Osteoblast (primary cell): ENCODE results near the gene TGFBRAP1. TPM values are rescaled to one million over a fixed set of nuclear protein-coding genes. Genes with fewer than 3 reads are reported as not detected.

ENCODE experiments used
- DNase-seq: peaks from one replicate; pipeline ENCODE4 v3.0.0; 2011; ENCODE audit warnings: low spot score, mixed read lengths; ENCODE audit not compliant: insufficient read length; ENCODE audit errors: missing footprints
- H2AFZ ChIP-seq: 2 replicates; pipeline ENCODE4 v1.6.0; 2011; ENCODE audit warnings: mild to moderate bottlenecking, low read length
- H3K27ac ChIP-seq: 2 replicates; pipeline ENCODE4 v1.5.1; 2011; ENCODE audit warnings: mild to moderate bottlenecking, low read depth, low read length, moderate library complexity
- H3K27me3 ChIP-seq: 2 replicates; pipeline ENCODE4 v1.6.0; 2012; ENCODE audit warnings: mild to moderate bottlenecking, control low read depth, inconsistent platforms, low read length, moderate library complexity; ENCODE audit not compliant: insufficient read depth
- H3K36me3 ChIP-seq: 2 replicates; pipeline ENCODE4 v1.5.1; 2011; ENCODE audit warnings: mild to moderate bottlenecking, low read length, control low read depth, moderate library complexity; ENCODE audit not compliant: insufficient read depth
- H3K4me1 ChIP-seq: 2 replicates; pipeline ENCODE4 v1.5.1; 2011; ENCODE audit warnings: mild to moderate bottlenecking, low read length, control low read depth, moderate library complexity; ENCODE audit not compliant: insufficient read depth
- H3K4me2 ChIP-seq: 2 replicates; pipeline ENCODE4 v1.6.0; 2011; ENCODE audit warnings: mild to moderate bottlenecking, low read length; ENCODE audit not compliant: insufficient read depth
- H3K4me3 ChIP-seq: fragments of 200-600 bp; sonication (generic); 3 replicates; pipeline ENCODE4 v1.5.1; 2012; ENCODE audit warnings: mild to moderate bottlenecking, low read length, inconsistent platforms; ENCODE audit not compliant: insufficient read depth
- H3K79me2 ChIP-seq: 2 replicates; pipeline ENCODE4 v1.6.0; 2012; ENCODE audit warnings: mild to moderate bottlenecking, low read length, control low read depth, inconsistent platforms; ENCODE audit not compliant: insufficient read depth
- H3K9me3 ChIP-seq: 2 replicates; pipeline ENCODE4 v1.5.1; 2011; ENCODE audit warnings: low read depth, low read length, control low read depth
- H4K20me1 ChIP-seq: 2 replicates; pipeline ENCODE4 v1.6.0; 2012; ENCODE audit warnings: mild to moderate bottlenecking, low read length, control low read depth; ENCODE audit not compliant: insufficient read depth
- total RNA-seq: library from RNA; depleted of rRNA; stranded (reverse); fragments of >200 nt; gene quantifications from 2 replicates; pipeline ENCODE4 v1.2.3, GENCODE V29; 2012
- TF ChIP-seq, protein P1 (sequence below): IDR thresholded peaks from 2 replicates; pipeline ENCODE4 v1.5.1; 2011; ENCODE audit warnings: mild to moderate bottlenecking, low read depth, low read length, moderate library complexity; ENCODE audit errors: extremely low read depth

The TGFBRAP1 gene
- total RNA-seq, 1 donor, result 32.6 TPM

DNA sequence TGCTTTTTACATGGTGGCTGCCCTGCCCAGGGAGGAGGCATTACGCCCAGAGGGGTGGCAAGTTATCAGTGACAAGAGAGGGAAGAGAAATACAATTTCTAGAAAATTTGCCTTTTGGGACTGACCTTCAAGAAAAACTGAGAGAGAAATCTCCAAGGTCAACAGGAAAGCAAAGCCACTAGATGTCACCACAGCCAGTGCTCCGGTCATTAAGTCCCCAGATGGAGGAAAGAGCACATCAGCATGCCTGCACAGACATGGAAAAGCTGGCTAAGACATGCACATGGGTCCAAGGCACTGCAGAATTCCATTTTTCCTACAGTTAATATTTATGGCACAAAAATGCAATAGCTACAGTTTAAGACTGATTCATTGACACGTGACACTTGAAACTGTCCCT lies 48.3 kb upstream of the TGFBRAP1 start:
- Histone ChIP-seq H3K27me3 (no peaks in the 10 kb centered on the region), H3K4me3 (no peak overlapping the region), H4K20me1 (peaks cover 84% of the 10 kb centered on the region), H2AFZ (no peak overlapping the region), H3K36me3 (peaks cover 98% of the 10 kb centered on the region), H3K27ac (peak overlapping the region; percentile 90), H3K4me1 (peaks cover 99% of the 10 kb centered on the region), H3K9me3 (no peaks in the 10 kb centered on the region), H3K79me2 (peaks cover 95% of the 10 kb centered on the region), H3K4me2 (peak overlapping the region; percentile 20)
- no peak for DNase-seq
- TF ChIP-seq, protein P1, sequence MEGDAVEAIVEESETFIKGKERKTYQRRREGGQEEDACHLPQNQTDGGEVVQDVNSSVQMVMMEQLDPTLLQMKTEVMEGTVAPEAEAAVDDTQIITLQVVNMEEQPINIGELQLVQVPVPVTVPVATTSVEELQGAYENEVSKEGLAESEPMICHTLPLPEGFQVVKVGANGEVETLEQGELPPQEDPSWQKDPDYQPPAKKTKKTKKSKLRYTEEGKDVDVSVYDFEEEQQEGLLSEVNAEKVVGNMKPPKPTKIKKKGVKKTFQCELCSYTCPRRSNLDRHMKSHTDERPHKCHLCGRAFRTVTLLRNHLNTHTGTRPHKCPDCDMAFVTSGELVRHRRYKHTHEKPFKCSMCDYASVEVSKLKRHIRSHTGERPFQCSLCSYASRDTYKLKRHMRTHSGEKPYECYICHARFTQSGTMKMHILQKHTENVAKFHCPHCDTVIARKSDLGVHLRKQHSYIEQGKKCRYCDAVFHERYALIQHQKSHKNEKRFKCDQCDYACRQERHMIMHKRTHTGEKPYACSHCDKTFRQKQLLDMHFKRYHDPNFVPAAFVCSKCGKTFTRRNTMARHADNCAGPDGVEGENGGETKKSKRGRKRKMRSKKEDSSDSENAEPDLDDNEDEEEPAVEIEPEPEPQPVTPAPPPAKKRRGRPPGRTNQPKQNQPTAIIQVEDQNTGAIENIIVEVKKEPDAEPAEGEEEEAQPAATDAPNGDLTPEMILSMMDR, result no peak

DNA sequence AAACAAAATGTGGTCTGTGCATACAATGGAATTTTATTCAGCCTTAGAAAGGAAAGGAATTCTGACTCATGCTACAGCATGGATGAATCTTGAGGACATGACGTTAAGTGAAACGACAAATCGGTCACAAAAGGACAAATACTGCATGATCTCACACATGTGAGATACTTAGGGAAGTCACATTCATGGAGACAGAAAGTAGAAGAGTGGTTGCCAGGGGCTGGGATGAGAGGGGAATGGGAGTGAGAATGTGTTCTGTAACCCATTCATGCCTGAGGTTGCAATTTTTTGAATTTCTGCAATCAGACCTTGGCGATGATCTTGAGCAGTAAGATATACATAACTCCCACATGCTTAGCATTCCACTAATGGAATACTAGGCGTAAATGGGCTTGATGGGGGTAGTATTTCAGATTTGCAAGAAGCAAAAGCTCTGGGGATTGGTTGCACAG lies 47.3 kb upstream of the TGFBRAP1 start:
- Histone ChIP-seq H3K27ac (peak overlapping the region; percentile 90), H3K9me3 (no peaks in the 10 kb centered on the region), H3K36me3 (peaks cover 98% of the 10 kb centered on the region), H4K20me1 (peaks cover 80% of the 10 kb centered on the region), H3K4me2 (peak overlapping the region; percentile 23), H2AFZ (no peak overlapping the region), H3K79me2 (peaks cover 95% of the 10 kb centered on the region), H3K4me1 (peaks cover 97% of the 10 kb centered on the region), H3K27me3 (no peaks in the 10 kb centered on the region), H3K4me3 (no peak overlapping the region)
- TF ChIP-seq, protein P1, result no peak
- no peak for DNase-seq

DNA sequence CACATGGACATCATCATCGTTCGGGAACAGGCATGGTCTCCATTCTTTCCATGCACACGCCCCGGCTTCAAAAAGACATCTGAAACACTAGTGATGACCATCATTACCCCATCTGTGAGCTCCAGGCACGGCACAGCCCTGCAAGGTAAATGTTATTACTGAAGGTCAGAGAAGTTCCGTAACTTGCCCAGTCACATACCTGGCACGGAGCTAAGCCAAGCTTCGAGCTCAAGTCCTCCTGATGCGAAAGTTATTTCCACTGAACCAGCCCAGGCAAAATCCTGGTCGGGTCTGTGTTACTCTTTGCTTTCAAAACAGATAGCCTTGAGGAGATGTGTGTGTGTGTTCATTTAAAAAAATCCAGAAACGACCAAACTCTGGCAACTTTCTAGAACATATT lies 46.5 kb upstream of the TGFBRAP1 start:
- Histone ChIP-seq H3K4me1 (peaks cover 96% of the 10 kb centered on the region), H3K27ac (peak overlapping the region; percentile 90), H3K4me3 (no peak overlapping the region), H3K27me3 (no peaks in the 10 kb centered on the region), H3K4me2 (peak overlapping the region; percentile 5), H3K36me3 (peaks cover 98% of the 10 kb centered on the region), H4K20me1 (peaks cover 80% of the 10 kb centered on the region), H3K9me3 (no peaks in the 10 kb centered on the region), H2AFZ (no peak overlapping the region), H3K79me2 (peaks cover 95% of the 10 kb centered on the region)
- DNase-seq, result no peak
- TF ChIP-seq, protein P1, result no peak

DNA sequence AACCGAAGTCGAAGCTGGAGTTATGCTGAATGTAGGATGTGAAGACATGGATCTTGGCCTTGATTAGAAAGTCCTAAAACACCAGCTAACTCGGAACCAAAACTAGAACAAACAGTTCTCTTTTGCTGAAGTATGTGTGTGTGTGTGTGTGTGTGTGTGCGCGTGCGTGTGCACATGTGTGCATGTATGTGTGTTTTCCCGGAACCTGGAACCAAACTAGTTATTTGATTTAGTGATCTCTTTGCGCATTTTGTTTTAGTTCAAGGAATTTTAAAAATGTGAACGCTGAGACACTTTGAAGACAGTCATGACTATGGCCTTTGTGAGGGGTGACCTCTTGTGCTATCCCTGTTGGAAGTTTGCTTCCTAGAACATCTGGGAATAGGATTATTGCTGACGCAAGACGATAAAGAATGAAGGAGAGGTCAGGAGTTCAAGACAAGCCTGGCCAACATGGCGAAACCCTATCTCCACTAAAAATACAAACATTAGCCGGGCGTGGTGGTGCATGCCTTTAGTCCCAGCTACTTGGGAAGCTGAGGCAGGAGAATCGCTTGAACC lies 45.5 kb upstream of the TGFBRAP1 start:
- no peak for DNase-seq
- peak overlapping the region; percentile 90 for H3K27ac ChIP-seq
- no peak overlapping the region for H2AFZ ChIP-seq
- peaks cover 95% of the 10 kb centered on the region for H3K4me1 ChIP-seq
- peaks cover 98% of the 10 kb centered on the region for H3K36me3 ChIP-seq
- H3K27me3 ChIP-seq, result no peaks in the 10 kb centered on the region
- TF ChIP-seq, protein P1, result no peak
- no peaks in the 10 kb centered on the region for H3K9me3 ChIP-seq
- H3K4me2 ChIP-seq, result peak overlapping the region; percentile 1
- H3K4me3 ChIP-seq, result no peak overlapping the region
- peaks cover 93% of the 10 kb centered on the region for H3K79me2 ChIP-seq
- peaks cover 79% of the 10 kb centered on the region for H4K20me1 ChIP-seq
